ENCODE results near the gene ZNF621. TPM values are rescaled to one million over a fixed set of nuclear protein-coding genes. Genes with fewer than 3 reads are reported as not detected.

ZNF621 gene
- total and polyA plus RNA-seq, 2 of the 8 experiments (the other 6 are each of a cell fraction or from before 2014, with no cell fraction given) = 10.9 to 15.4 TPM

- no peaks in the 10 kb centered on the region for H3K79me1 ChIP-seq (ENCODE audit: low read depth, low read length)
- no peak overlapping the region for H2AK5ac ChIP-seq (ENCODE audit: low read depth, low read length)
- WGBS, 2 experiments (ENCODE audit: extremely low coverage in 1 of 2, insufficient coverage in 1 of 2, insufficient read length in 1 of 2, insufficient replicate concordance in 2 of 2, low coverage in 1 of 2, low lambda C conversion rate in 2 of 2, missing lambda C conversion rate in 1 of 2) = 62% methylated on average over 2 of the region's 2 CpGs; no CpG with 5 or more reads in 1 of the 2 experiments
- H3K4me3 ChIP-seq (ENCODE audit: extremely low read depth in 1 of 4, insufficient read depth in 2 of 4, low read depth in 3 of 4, low read length in 4 of 4) = no peak overlapping the region
- H2AFZ ChIP-seq (ENCODE audit: low read length) = 0 out of 2 replicates have a peak overlapping the region, but pooled peaks have one; percentile 49
- no peak overlapping the region for H2BK12ac ChIP-seq (ENCODE audit: low read depth, low read length)
- no peak overlapping the region for H2BK5ac ChIP-seq (ENCODE audit: low read depth, low read length)
- no peak overlapping the region for H3K23ac ChIP-seq (ENCODE audit: insufficient read length)
- ChIA-PET CTCF (ENCODE audit: partially characterized antibody) (interaction anchor here (0.7 to 3.1 kb wide), 3 partner anchors 10 to 29 kb away, joined by 3 to 17 read pairs (median 3); partner anchors contain the start of gene ZNF620), POLR2A (ENCODE audit: partially characterized antibody) (interaction anchor here (1.1 to 4.1 kb wide), 7 partner anchors 11 to 41 kb away, joined by 3 to 22 read pairs (median 7); partner anchors contain the start of genes RPL14, ZNF619, ZNF620 and ZNF621)
- no peak overlapping the region for H2BK20ac ChIP-seq (ENCODE audit: low read length)
- H3K4ac ChIP-seq (replicated peaks; ENCODE audit: insufficient read length, low read depth, low read length) = no peak overlapping the region
- H4K5ac ChIP-seq (ENCODE audit: insufficient read length, low read depth, low read length) = no peak overlapping the region
- H3K4me1 ChIP-seq (replicated peaks in 1 of 4; ENCODE audit: control insufficient read depth in 3 of 4, insufficient read depth in 4 of 4, low read length in 3 of 4) = no peaks in the 10 kb centered on the region
- no peak overlapping the region for H3K18ac ChIP-seq (ENCODE audit: extremely low read depth, low read length)
- no peak overlapping the region for H2BK15ac ChIP-seq (ENCODE audit: low read length)
- no peaks in the 10 kb centered on the region for H4K20me1 ChIP-seq (replicated peaks in 1 of 2; ENCODE audit: control insufficient read depth in 1 of 2, insufficient read depth in 2 of 2, low read length in 2 of 2)
- FAIRE-seq (no peak), DNase-seq (ENCODE audit: low read depth in 1 of 2, low spot score in 2 of 2) (no peak)
- peak overlapping the region in 1 of 4 experiments; percentile 24; a peak in 2 of 7 replicates for H3K9ac ChIP-seq (replicated peaks in 1 of 4; ENCODE audit: extremely low read depth in 1 of 4, low read depth in 3 of 4, low read length in 3 of 4)
- H3K27me3 ChIP-seq (replicated peaks in 1 of 4; ENCODE audit: control insufficient read depth in 3 of 4, extremely low read depth in 1 of 4, insufficient read depth in 3 of 4, low read length in 3 of 4) = peaks cover 0 to 2% (median 0%) of the 10 kb centered on the region in 4 experiments; a peak in 1 of 7 replicates
- no peaks in the 10 kb centered on the region for H3K79me2 ChIP-seq (ENCODE audit: control insufficient read depth in 1 of 2, insufficient read depth in 2 of 2, low read length in 2 of 2)
- H2BK120ac ChIP-seq (replicated peaks; ENCODE audit: low read depth, low read length) = no peak overlapping the region
- no peak overlapping the region for H3K4me2 ChIP-seq (ENCODE audit: insufficient read depth in 1 of 2, low read depth in 2 of 2, low read length in 2 of 2)
- no peak overlapping the region for H4K8ac ChIP-seq (ENCODE audit: extremely low read depth, insufficient read depth, low read length)
- no peak overlapping the region for H3K56ac ChIP-seq (replicated peaks; ENCODE audit: insufficient read length, low read depth, low read length)
- no peak overlapping the region for H3K27ac ChIP-seq (ENCODE audit: low read depth, low read length)
- no peak overlapping the region for H3K14ac ChIP-seq (ENCODE audit: insufficient read length)
- no peaks in the 10 kb centered on the region for H3K9me3 ChIP-seq (ENCODE audit: insufficient read depth in 2 of 2, low read depth in 1 of 2, low read length in 1 of 2)
- H4K91ac ChIP-seq (replicated peaks; ENCODE audit: insufficient read length, low read length) = no peak overlapping the region
- no peaks in the 10 kb centered on the region for H3K36me3 ChIP-seq (ENCODE audit: control insufficient read depth in 2 of 4, insufficient read depth in 4 of 4, low read length in 3 of 4)
- no peaks in the 10 kb centered on the region for H3K23me2 ChIP-seq (ENCODE audit: low read depth, low read length)
- TF ChIP-seq EP300 (IDR thresholded peaks at IDR 0.05; ENCODE audit: borderline replicate concordance in 1 of 2, low read depth in 2 of 2, low read length in 2 of 2) (no peak), BCL11A (IDR thresholded peaks at IDR 0.05; ENCODE audit: low read depth in 2 of 2, low read length in 2 of 2) (no peak), BACH1 (IDR thresholded peaks at IDR 0.05; ENCODE audit: low read length) (no peak), POU5F1 (IDR thresholded peaks at IDR 0.05; ENCODE audit: low read depth, low read length) (no peak), SUZ12 (IDR thresholded peaks at IDR 0.05; ENCODE audit: low read length) (no peak), BRCA1 (IDR thresholded peaks at IDR 0.05; ENCODE audit: low read depth, low read length) (no peak), CHD1 (IDR thresholded peaks at IDR 0.05; ENCODE audit: low read depth, low read length) (no peak), RXRA (IDR thresholded peaks at IDR 0.05; ENCODE audit: insufficient read depth, low read depth, low read length) (no peak), PHF8 (conservative IDR thresholded peaks at IDR 0.05; ENCODE audit: low read depth, low read length) (no peak), MAFK (IDR thresholded peaks at IDR 0.05; ENCODE audit: low read depth, low read length) (no peak), JUN (IDR thresholded peaks at IDR 0.05; ENCODE audit: low read depth, low read length) (no peak)
These were observed 30.1 kb upstream of the ZNF621 start for GRCh38 chr3:40494698-40495097.

Measured in H1 (cell line).